GM18526 (cell line): ENCODE measurements around the gene GLYAT.

Experiments
- POLR2A ChIP-seq: IDR thresholded peaks from 3 replicates; pipeline ENCODE4 v1.6.1; 2011; ENCODE audit not compliant: insufficient read length; ENCODE audit errors: extremely low read depth

The GLYAT gene

GRCh38 chr11:58762284-58763119, 30.8 kb upstream of the GLYAT start:
- no peak for TF ChIP-seq POLR2A

- TF ChIP-seq POLR2A = no peak
Observed at GRCh38 chr11:58757439-58757838, 25.7 kb upstream of the GLYAT start.

GRCh38 chr11:58745705-58746364, 14.1 kb upstream of the GLYAT start:
- no peak for TF ChIP-seq POLR2A

GRCh38 chr11:58744988-58745704, 13.4 kb upstream of the GLYAT start:
- TF ChIP-seq POLR2A = no peak

GRCh38 chr11:58742981-58743880, 11.5 kb upstream of the GLYAT start:
- TF ChIP-seq POLR2A = no peak

GRCh38 chr11:58742140-58742539, 10.4 kb upstream of the GLYAT start:
- TF ChIP-seq POLR2A = no peak

GRCh38 chr11:58741127-58741526, 9.4 kb upstream of the GLYAT start:
- no peak for TF ChIP-seq POLR2A

GRCh38 chr11:58740447-58740846, 8.7 kb upstream of the GLYAT start:
- TF ChIP-seq POLR2A = no peak

- no peak for TF ChIP-seq POLR2A
Observed at GRCh38 chr11:58739725-58740430, 8.1 kb upstream of the GLYAT start.

GRCh38 chr11:58734681-58735490, 3.1 kb upstream of the GLYAT start:
- TF ChIP-seq POLR2A = no peak

- no peak for TF ChIP-seq POLR2A
Observed at GRCh38 chr11:58730507-58731089, 1.1 kb downstream of the GLYAT start.

GRCh38 chr11:58727415-58727797, 4.3 kb downstream of the GLYAT start:
- TF ChIP-seq POLR2A = no peak

GRCh38 chr11:58726737-58727414, 4.9 kb downstream of the GLYAT start:
- no peak for TF ChIP-seq POLR2A
